B cell (primary cell): ENCODE measurements around the gene EXOC3L2. TPM values are rescaled to one million over a fixed set of nuclear protein-coding genes. Genes with fewer than 3 reads are reported as not detected.

Experiments used
- ATAC-seq: fragments of 200-7000 bp; cut with Tn5 transposase; one replicate; pipeline ENCODE4 v1.10.0; 2021; ENCODE audit warnings: low read depth, mild to moderate bottlenecking, moderate number of reproducible peaks, moderate library complexity
- CTCF ChIA-PET: fragments of 350-600 bp; sonication (Branson Sonifier 250); formaldehyde crosslinking; loops from one replicate; lab custom pipeline; 2021; ENCODE audit warnings: antibody characterized with exemption, inconsistent platforms; lab: Charles Lee
- POLR2A ChIA-PET: fragments of 350-600 bp; sonication (Branson Sonifier 250); formaldehyde crosslinking; loops from one replicate; lab custom pipeline; 2021; ENCODE audit warnings: antibody characterized with exemption; lab: Charles Lee
- DNase-seq: peaks from one replicate; pipeline ENCODE4 v3.0.0; 2013
- H2AFZ ChIP-seq: 2 replicates; pipeline ENCODE4 v1.6.1; 2012; ENCODE audit warnings: mild to moderate bottlenecking, low read depth, low read length; ENCODE audit not compliant: insufficient read depth, poor library complexity, severe bottlenecking
- H3K27ac ChIP-seq, 2 donors: 1 replicate in 1 of 2; 2 replicates in 1 of 2; pipeline ENCODE4 v1.5.1; 2012 to 2013; ENCODE audit warnings: low read length in 2 of 2, mild to moderate bottlenecking in 2 of 2, moderate library complexity in 1 of 2
- H3K27me3 ChIP-seq, 4 experiments: fragments of 200-600 bp in 1 of 4; sonication (generic) in 1 of 4; replicated peaks in 1 of 4; 1 replicate in 2 of 4; 2 replicates in 2 of 4; pipeline versions ENCODE4 v1.6.1 to v1.7.0; 2013 to 2016; ENCODE audit warnings: low read length in 3 of 4, mild to moderate bottlenecking in 2 of 4, mixed read lengths in 1 of 4, moderate library complexity in 1 of 4; ENCODE audit not compliant: insufficient read depth in 4 of 4, control insufficient read depth in 3 of 4; ENCODE audit errors: control extremely low read depth in 1 of 4
- H3K36me3 ChIP-seq, 2 experiments: replicated peaks in 1 of 2; 1 replicate in 1 of 2; 2 replicates in 1 of 2; pipeline versions ENCODE4 v1.6.1 to v1.7.1; 2013; ENCODE audit warnings: low read length in 1 of 2; ENCODE audit not compliant: insufficient read depth in 2 of 2, control insufficient read depth in 1 of 2; ENCODE audit errors: control extremely low read depth in 1 of 2, extremely low read depth in 1 of 2
- H3K4me1 ChIP-seq, 2 donors: fragments of 200-600 bp in 1 of 2; sonication (generic) in 1 of 2; 1 replicate in 1 of 2; 2 replicates in 1 of 2; pipeline versions ENCODE4 v1.5.1 to v1.6.1; 2013 to 2017; ENCODE audit warnings: low read length in 2 of 2; ENCODE audit not compliant: control insufficient read depth in 2 of 2, insufficient read depth in 2 of 2
- H3K4me2 ChIP-seq: replicated peaks from 2 replicates; pipeline ENCODE3; 2012; ENCODE audit warnings: mild to moderate bottlenecking, low read depth, low read length; ENCODE audit not compliant: poor library complexity, severe bottlenecking
- H3K4me3 ChIP-seq, 5 experiments: fragments of 200-600 bp in 1 of 5; sonication (generic) in 1 of 5; 1 replicate in 3 of 5; 2 replicates in 2 of 5; pipeline versions ENCODE4 v1.5.1 to v1.7.0; 2011 to 2016; ENCODE audit warnings: low read length in 4 of 5, mild to moderate bottlenecking in 4 of 5, low read depth in 2 of 5, control low read depth in 1 of 5, moderate library complexity in 1 of 5; ENCODE audit not compliant: insufficient read depth in 1 of 5; ENCODE audit errors: control extremely low read depth in 1 of 5, extremely low read depth in 1 of 5
- H3K79me2 ChIP-seq: fragments of 200-600 bp; sonication (generic); one replicate; pipeline ENCODE4 v1.6.0; 2016; ENCODE audit warnings: low read length; ENCODE audit not compliant: control insufficient read depth, insufficient read depth
- H3K9ac ChIP-seq: fragments of 200-600 bp; sonication (generic); 2 replicates; pipeline ENCODE4 v1.6.1; 2017; ENCODE audit warnings: mild to moderate bottlenecking, low read length, moderate library complexity
- H3K9me3 ChIP-seq, 3 donors: one replicate each; pipeline versions ENCODE4 v1.6.1 to v1.7.1; 2013; ENCODE audit warnings: low read length in 2 of 3; ENCODE audit not compliant: control insufficient read depth in 2 of 3, insufficient read depth in 1 of 3; ENCODE audit errors: control extremely low read depth in 1 of 3
- H4K20me1 ChIP-seq: 2 replicates; pipeline ENCODE4 v1.6.0; 2012; ENCODE audit warnings: mild to moderate bottlenecking, low read length; ENCODE audit not compliant: insufficient read depth, control insufficient read depth, poor library complexity, severe bottlenecking
- H3K27ac Mint-ChIP-seq: one replicate; pipeline ENCODE4 v1.8.0; 2021; ENCODE audit warnings: mixed read lengths
- H3K27me3 Mint-ChIP-seq: one replicate; pipeline ENCODE4 v1.8.0; 2021; ENCODE audit warnings: mixed read lengths
- H3K4me1 Mint-ChIP-seq: one replicate; pipeline ENCODE4 v1.8.0; 2021; ENCODE audit warnings: mixed read lengths
- H3K4me3 Mint-ChIP-seq: one replicate; pipeline ENCODE4 v1.8.0; 2021; ENCODE audit warnings: mixed read lengths
- H3K9me3 Mint-ChIP-seq: one replicate; pipeline ENCODE4 v1.8.0; 2022; ENCODE audit warnings: mixed read lengths; ENCODE audit not compliant: insufficient read depth
- CTCF ChIP-seq: fragments of 200-600 bp; IDR thresholded peaks from one replicate; pipeline ENCODE4 v1.8.0; 2022; ENCODE audit warnings: antibody characterized with exemption, mild to moderate bottlenecking
- EZH2 ChIP-seq: IDR thresholded peaks from 2 replicates; pipeline ENCODE4 v1.6.1; 2012; ENCODE audit warnings: borderline replicate concordance, low read depth, mild to moderate bottlenecking, moderate library complexity, low read length; ENCODE audit not compliant: insufficient read depth, poor library complexity, severe bottlenecking
- WGBS: methylation state at CpG from one replicate; pipeline ENCODE4 v1.1.5; 2013; ENCODE audit warnings: missing lambda C conversion rate; ENCODE audit not compliant: insufficient coverage; 5-methylcytosine and 5-hydroxymethylcytosine counted together
- intact Hi-C: fragments of 100-400 bp; cut with micrococcal nuclease; formaldehyde crosslinking; loops from one replicate; pipeline ENCODE4 v1.10.0; 2022
- polyA plus RNA-seq: library from polyadenylated mRNA; depleted of rRNA; stranded (reverse); fragments of >200 nt; gene quantifications from 2 replicates; pipeline ENCODE4 v1.2.3, GENCODE V29; 2012
- total RNA-seq, 2 donors: library from RNA; stranded (reverse); fragments of 120-200 nt in 1 of 2; gene quantifications; 1 replicate in 1 of 2; 2 replicates in 1 of 2; pipeline versions ENCODE4 v1.2.3 to v1.2.4, GENCODE V29; 2013 to 2022

The EXOC3L2 gene
- total and polyA plus RNA-seq, 2 donors (not counting 1 experiment from before 2014, with no cell fraction given), result not detected

GRCh38 chr19:45235485-45235884 lies 9.7 kb downstream of the EXOC3L2 start:
- no peaks in the 10 kb centered on the region for H3K79me2 ChIP-seq
- H3K4me2 ChIP-seq, result peak overlapping the region; percentile 67
- H3K36me3 ChIP-seq, result no peaks in the 10 kb centered on the region
- H4K20me1 ChIP-seq, result no peaks in the 10 kb centered on the region
- H3K4me1 ChIP-seq, result peaks cover 10 to 13% of the 10 kb centered on the region in 2 donors
- intact Hi-C loops, result no loop called here
- TF ChIP-seq EZH2 (no peak), CTCF (no peak)
- ChIA-PET CTCF (no interaction called here), POLR2A (no interaction called here)
- Mint-ChIP-seq H3K9me3 (no peaks in the 10 kb centered on the region), H3K27me3 (peaks cover 36% of the 10 kb centered on the region), H3K4me3 (no peak overlapping the region), H3K4me1 (peaks cover 16% of the 10 kb centered on the region), H3K27ac (no peak overlapping the region)
- H3K27me3 ChIP-seq, result peaks cover 0 to 20% (median 2%) of the 10 kb centered on the region in 4 experiments
- DNase-seq, result no peak
- no peak for ATAC-seq
- no peak overlapping the region for H3K9ac ChIP-seq
- peak overlapping the region; percentile 65 for H2AFZ ChIP-seq
- H3K9me3 ChIP-seq, result no peaks in the 10 kb centered on the region
- WGBS, result 3% methylated on average over 8 of the region's 8 CpGs
- H3K4me3 ChIP-seq, result no peak overlapping the region
- H3K27ac ChIP-seq, result no peak overlapping the region

- ATAC-seq (no peak), DNase-seq (no peak)
- 64% methylated on average over 93 of the region's 93 CpGs for WGBS
- peaks cover 10 to 13% of the 10 kb centered on the region in 2 donors for H3K4me1 ChIP-seq
- no peak overlapping the region for H3K27ac ChIP-seq
- no peaks in the 10 kb centered on the region for H4K20me1 ChIP-seq
- Mint-ChIP-seq H3K27ac (no peak overlapping the region), H3K27me3 (peaks cover 36% of the 10 kb centered on the region), H3K9me3 (no peaks in the 10 kb centered on the region), H3K4me3 (no peak overlapping the region), H3K4me1 (peaks cover 16% of the 10 kb centered on the region)
- ChIA-PET POLR2A (no interaction called here), CTCF (no interaction called here)
- H3K9me3 ChIP-seq, result no peaks in the 10 kb centered on the region
- no peak overlapping the region for H3K4me2 ChIP-seq
- no peak overlapping the region for H3K4me3 ChIP-seq
- no peak overlapping the region for H2AFZ ChIP-seq
- H3K27me3 ChIP-seq, result peaks cover 0 to 20% (median 2%) of the 10 kb centered on the region in 4 experiments
- no peak for TF ChIP-seq EZH2
- no peak for TF ChIP-seq CTCF
- H3K79me2 ChIP-seq, result no peaks in the 10 kb centered on the region
- no peak overlapping the region for H3K9ac ChIP-seq
- H3K36me3 ChIP-seq, result no peaks in the 10 kb centered on the region
- intact Hi-C loops, result no loop called here
Measured at GRCh38 chr19:45234089-45234869, 10.9 kb downstream of the EXOC3L2 start.
